ENCODE data around the gene SUPT20H.
"Not testable (repeated sequence)": the region's sequence is repeated elsewhere in the genome, so short reads cannot be mapped to it uniquely, and the experiment has no call there.

Gene SUPT20H

GRCh38 chr13:37059848-37060192 is 332 bp upstream of the SUPT20H start:
- no peak for TF ChIP-seq EZH2 (optimal IDR thresholded peaks at IDR 0.05; ENCODE audit: low read depth, low read length)
- TF ChIP-seq EZH2phosphoT487 (IDR thresholded peaks at IDR 0.05; ENCODE audit: low read length) = no peak
- TF ChIP-seq CTCF (IDR thresholded peaks at IDR 0.05; ENCODE audit: low read length) = no peak

GRCh38 chr13:37056228-37056627 is 3.3 kb downstream of the SUPT20H start:
- H3K9ac ChIP-seq (ENCODE audit: low read length); H3K36me3 ChIP-seq (replicated peaks; ENCODE audit: insufficient read depth, low read length); H3K4me1 ChIP-seq (ENCODE audit: low read length); H4K20me1 ChIP-seq (ENCODE audit: insufficient read depth, low read length); H3K9me2 ChIP-seq (replicated peaks; ENCODE audit: insufficient read depth, low read length); H3K27me3 ChIP-seq (replicated peaks; ENCODE audit: insufficient read depth, low read length); H3K27ac ChIP-seq (ENCODE audit: low read length); H3F3A ChIP-seq (ENCODE audit: insufficient read depth, low read length); H3K9me3 ChIP-seq (replicated peaks; ENCODE audit: insufficient read depth, low read length); H3K4me3 ChIP-seq (ENCODE audit: low read length); H2AFZ ChIP-seq (ENCODE audit: low read length); H3K4me2 ChIP-seq (ENCODE audit: low read depth, low read length); DNase-seq: not testable (repeated sequence)
- H3K79me2 ChIP-seq (ENCODE audit: low read length) = peaks cover 29% of the 10 kb centered on the region

More at GRCh38 chr13:37059848-37060192, 332 bp upstream of the SUPT20H start:
- H2AFZ ChIP-seq (ENCODE audit: low read length) = peak overlapping the region; percentile 85
- H3K9me3 ChIP-seq (replicated peaks; ENCODE audit: insufficient read depth, low read length) = no peaks in the 10 kb centered on the region
- H3K4me3 ChIP-seq (ENCODE audit: low read length) = peak overlapping the region; percentile 76
- peaks cover 22% of the 10 kb centered on the region for H3K79me2 ChIP-seq (ENCODE audit: low read length)
- no peaks in the 10 kb centered on the region for H3K27me3 ChIP-seq (replicated peaks; ENCODE audit: insufficient read depth, low read length)
- no peak for DNase-seq
- H3F3A ChIP-seq (ENCODE audit: insufficient read depth, low read length) = no peaks in the 10 kb centered on the region
- no peak overlapping the region for H3K27ac ChIP-seq (ENCODE audit: low read length)
- H3K4me2 ChIP-seq (ENCODE audit: low read depth, low read length) = peak overlapping the region; percentile 54; the same call in 1 of the 2 replicates
- H3K4me1 ChIP-seq (ENCODE audit: low read length) = no peaks in the 10 kb centered on the region
- H3K36me3 ChIP-seq (replicated peaks; ENCODE audit: insufficient read depth, low read length) = no peaks in the 10 kb centered on the region
- H3K9me2 ChIP-seq (replicated peaks; ENCODE audit: insufficient read depth, low read length) = no peaks in the 10 kb centered on the region
- no peaks in the 10 kb centered on the region for H4K20me1 ChIP-seq (ENCODE audit: insufficient read depth, low read length)
- no peak overlapping the region for H3K9ac ChIP-seq (ENCODE audit: low read length)

DNA sequence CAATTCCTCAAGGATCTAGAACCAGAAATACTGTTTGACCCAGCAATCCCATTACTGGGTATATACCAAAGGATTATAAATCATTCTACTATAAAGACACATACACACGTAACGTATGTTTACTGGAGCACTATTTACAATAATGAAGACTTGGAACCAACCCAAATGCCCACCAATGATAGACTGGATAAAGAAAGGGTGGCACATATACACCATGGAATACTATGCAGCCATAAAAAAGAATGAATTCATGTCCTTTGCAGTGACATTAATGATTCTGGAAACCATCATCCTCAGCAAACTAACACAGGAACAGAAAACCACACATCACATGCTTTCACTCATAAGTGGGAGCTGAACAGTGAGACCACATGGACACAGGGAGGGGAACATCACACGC is 6.4 kb downstream of the SUPT20H start:
- H3K79me2 ChIP-seq (ENCODE audit: low read length) = peaks cover 24% of the 10 kb centered on the region

DNA sequence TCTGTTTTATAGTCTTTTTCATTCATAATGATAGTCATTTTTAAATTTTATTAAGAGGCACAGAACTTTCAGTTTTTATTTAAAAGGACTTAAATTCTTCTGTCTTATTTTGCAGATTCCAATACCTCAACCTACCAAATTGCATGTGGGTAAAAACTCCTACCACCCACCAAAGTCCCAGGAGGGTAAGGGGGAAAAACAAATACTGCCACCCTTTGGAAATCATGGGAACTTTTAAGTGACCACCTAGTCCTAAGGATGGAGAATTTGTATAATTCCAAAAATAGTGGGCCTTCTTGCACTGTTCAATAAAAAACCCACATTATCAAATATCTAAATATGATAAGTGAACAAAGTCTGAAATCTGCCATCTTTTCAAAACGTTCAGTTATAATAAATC is 9.7 kb downstream of the SUPT20H start:
- Histone ChIP-seq H3K4me2 (ENCODE audit: low read depth, low read length) (no peak overlapping the region), H3K4me3 (ENCODE audit: low read length) (no peak overlapping the region), H3K27me3 (replicated peaks; ENCODE audit: insufficient read depth, low read length) (no peaks in the 10 kb centered on the region), H3F3A (ENCODE audit: insufficient read depth, low read length) (no peaks in the 10 kb centered on the region), H3K9me2 (replicated peaks; ENCODE audit: insufficient read depth, low read length) (no peaks in the 10 kb centered on the region), H3K9me3 (replicated peaks; ENCODE audit: insufficient read depth, low read length) (no peaks in the 10 kb centered on the region), H3K79me2 (ENCODE audit: low read length) (peaks cover 14% of the 10 kb centered on the region), H3K27ac (ENCODE audit: low read length) (no peak overlapping the region), H3K4me1 (ENCODE audit: low read length) (no peaks in the 10 kb centered on the region), H2AFZ (ENCODE audit: low read length) (no peak overlapping the region), H4K20me1 (ENCODE audit: insufficient read depth, low read length) (no peaks in the 10 kb centered on the region), H3K36me3 (replicated peaks; ENCODE audit: insufficient read depth, low read length) (no peaks in the 10 kb centered on the region), H3K9ac (ENCODE audit: low read length) (no peak overlapping the region)
- DNase-seq = no peak
- no peak for TF ChIP-seq CTCF (IDR thresholded peaks at IDR 0.05; ENCODE audit: low read length)
- no peak for TF ChIP-seq EZH2phosphoT487 (IDR thresholded peaks at IDR 0.05; ENCODE audit: low read length)
- no peak for TF ChIP-seq EZH2 (optimal IDR thresholded peaks at IDR 0.05; ENCODE audit: low read depth, low read length)

More for the DNA sequence above, 6.4 kb downstream of the SUPT20H start:
- H3K9ac ChIP-seq (ENCODE audit: low read length); H4K20me1 ChIP-seq (ENCODE audit: insufficient read depth, low read length); H3K4me1 ChIP-seq (ENCODE audit: low read length); H3K4me3 ChIP-seq (ENCODE audit: low read length); H3K36me3 ChIP-seq (replicated peaks; ENCODE audit: insufficient read depth, low read length); DNase-seq; H3K27ac ChIP-seq (ENCODE audit: low read length); H3K9me2 ChIP-seq (replicated peaks; ENCODE audit: insufficient read depth, low read length); H3K9me3 ChIP-seq (replicated peaks; ENCODE audit: insufficient read depth, low read length); H3F3A ChIP-seq (ENCODE audit: insufficient read depth, low read length); H2AFZ ChIP-seq (ENCODE audit: low read length); H3K27me3 ChIP-seq (replicated peaks; ENCODE audit: insufficient read depth, low read length); H3K4me2 ChIP-seq (ENCODE audit: low read depth, low read length): not testable (repeated sequence)

Data from MM.1S (cell line).